GM12872 (cell line): ENCODE results near the gene PIGA.

Source experiments
- TF ChIP-seq, protein P1 (sequence below): IDR thresholded peaks from 3 replicates; pipeline ENCODE4 v1.5.1; 2011; ENCODE audit warnings: low read depth, mild to moderate bottlenecking, low read length, moderate library complexity; ENCODE audit not compliant: insufficient read depth

Gene PIGA

DNA sequence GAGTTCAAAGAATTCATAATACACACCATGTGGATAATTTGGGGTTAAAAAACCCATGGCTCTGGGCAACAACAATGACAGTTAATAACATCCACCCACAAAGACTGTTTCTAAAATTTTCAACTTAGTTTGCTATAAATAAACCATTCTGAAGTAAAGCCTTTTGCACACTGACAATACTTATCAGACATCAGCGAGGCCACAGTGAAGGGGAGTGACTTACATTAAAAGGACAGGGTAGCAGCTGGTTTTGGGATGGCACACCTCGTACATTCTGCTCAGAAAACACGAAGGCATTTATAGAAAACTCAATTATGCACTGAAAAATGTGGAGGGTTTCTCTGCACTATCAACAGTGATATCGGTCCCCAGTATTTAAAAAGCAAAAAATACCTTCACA lies 15.0 kb downstream of the PIGA start:
- TF ChIP-seq, protein P1, sequence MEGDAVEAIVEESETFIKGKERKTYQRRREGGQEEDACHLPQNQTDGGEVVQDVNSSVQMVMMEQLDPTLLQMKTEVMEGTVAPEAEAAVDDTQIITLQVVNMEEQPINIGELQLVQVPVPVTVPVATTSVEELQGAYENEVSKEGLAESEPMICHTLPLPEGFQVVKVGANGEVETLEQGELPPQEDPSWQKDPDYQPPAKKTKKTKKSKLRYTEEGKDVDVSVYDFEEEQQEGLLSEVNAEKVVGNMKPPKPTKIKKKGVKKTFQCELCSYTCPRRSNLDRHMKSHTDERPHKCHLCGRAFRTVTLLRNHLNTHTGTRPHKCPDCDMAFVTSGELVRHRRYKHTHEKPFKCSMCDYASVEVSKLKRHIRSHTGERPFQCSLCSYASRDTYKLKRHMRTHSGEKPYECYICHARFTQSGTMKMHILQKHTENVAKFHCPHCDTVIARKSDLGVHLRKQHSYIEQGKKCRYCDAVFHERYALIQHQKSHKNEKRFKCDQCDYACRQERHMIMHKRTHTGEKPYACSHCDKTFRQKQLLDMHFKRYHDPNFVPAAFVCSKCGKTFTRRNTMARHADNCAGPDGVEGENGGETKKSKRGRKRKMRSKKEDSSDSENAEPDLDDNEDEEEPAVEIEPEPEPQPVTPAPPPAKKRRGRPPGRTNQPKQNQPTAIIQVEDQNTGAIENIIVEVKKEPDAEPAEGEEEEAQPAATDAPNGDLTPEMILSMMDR: no peak

DNA sequence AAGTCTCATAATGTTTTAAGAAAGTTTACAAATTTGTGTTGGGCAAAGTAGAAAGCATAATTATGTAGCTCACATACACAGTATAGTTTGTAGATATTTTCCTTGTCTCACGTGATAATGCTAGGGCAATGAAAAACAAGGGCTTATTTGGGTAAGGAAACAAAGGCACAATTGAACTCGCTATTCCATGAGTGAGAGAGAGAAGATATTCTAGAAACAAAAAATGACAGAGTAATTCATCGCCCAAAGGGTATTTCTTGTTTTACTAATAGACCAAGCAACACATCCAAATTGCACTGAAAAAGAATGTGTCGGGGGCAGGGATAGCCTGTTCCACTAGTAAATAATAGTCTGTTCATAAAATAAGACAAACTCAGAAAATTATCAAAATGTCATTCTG lies 16.2 kb downstream of the PIGA start:
- TF ChIP-seq, protein P1: no peak

DNA sequence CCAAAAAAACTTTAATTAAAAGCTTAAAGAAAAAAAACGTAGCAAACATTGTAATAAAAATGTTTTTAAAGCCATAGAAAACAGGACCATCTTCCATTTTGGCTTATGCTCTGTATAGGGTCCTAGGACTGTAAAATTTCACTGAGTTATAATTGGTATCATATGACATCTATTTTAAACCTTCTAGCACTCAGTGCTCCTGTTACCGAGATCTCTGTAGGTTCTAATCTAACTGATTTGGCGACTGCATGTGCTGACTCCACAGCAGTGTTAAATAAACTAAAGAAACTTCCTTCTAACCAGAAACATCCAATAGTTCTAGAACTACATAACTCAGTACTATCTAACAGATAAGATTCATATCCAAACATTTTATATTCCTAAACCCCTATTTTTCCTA lies 19.8 kb downstream of the PIGA start, which contains the start of gene ASB11:
ASB11 (minus strand) TSS at position 132 of the 400 bp plus-strand sequence; CDS start at position 97, 35 bp downstream.
- TF ChIP-seq, protein P1: no peak

DNA sequence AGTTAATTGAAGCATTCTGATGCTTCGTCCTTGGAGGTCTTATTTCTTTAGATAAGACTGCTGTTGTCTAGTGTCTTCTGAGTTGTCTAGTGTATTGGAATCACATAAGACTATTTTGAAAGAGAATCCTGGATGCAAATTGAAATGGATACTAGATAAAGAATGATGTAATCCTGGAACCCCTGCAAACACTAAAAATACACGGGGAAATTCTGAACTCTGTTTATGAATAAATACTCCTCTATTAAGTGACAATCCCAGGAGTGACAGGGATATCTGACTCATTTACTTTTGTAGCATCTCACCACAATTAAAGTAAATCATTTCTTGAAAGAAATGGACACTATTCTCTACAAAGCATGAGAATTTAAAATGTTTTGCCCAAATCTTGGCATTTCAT lies 20.9 kb downstream of the PIGA start:
- TF ChIP-seq, protein P1: no peak

DNA sequence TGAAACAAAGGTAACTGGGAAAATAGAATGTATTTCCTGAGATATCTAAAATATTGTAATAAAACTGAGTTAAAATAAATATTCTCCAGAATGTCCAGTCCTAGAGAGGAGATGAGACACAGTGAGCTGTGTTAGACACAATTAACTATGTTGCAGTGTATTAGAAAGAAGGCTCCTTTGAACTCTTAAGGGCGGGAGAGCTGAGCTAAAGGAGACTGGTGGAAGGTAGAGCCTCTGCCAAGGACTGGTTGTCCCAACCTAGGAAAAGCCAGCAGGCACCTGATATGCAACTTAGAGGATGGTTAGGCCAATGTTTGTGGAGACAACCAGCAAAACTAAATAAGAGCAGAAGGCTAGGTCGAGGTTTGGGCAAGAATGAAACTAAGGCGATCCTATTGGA lies 24.2 kb downstream of the PIGA start:
- TF ChIP-seq, protein P1: no peak

DNA sequence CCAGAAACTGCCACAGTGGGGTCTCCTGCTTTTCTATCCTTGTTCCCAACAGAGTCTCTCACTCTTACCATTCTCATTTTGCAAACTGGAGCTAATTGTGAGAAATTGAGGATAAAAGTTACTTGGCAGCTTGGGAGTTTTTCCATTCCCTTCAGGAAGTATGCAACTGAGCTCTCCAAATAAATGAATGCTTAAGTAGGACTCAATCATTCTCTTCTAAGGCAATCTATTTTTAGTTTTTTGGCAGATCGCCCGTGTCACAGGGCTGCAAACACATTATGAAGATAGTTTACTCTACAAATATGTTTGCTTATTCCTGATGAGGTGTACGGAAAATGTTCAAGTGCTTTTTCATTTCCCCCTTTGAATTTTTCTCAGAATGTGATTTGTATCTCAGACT lies 25.2 kb downstream of the PIGA start:
- TF ChIP-seq, protein P1: no peak

DNA sequence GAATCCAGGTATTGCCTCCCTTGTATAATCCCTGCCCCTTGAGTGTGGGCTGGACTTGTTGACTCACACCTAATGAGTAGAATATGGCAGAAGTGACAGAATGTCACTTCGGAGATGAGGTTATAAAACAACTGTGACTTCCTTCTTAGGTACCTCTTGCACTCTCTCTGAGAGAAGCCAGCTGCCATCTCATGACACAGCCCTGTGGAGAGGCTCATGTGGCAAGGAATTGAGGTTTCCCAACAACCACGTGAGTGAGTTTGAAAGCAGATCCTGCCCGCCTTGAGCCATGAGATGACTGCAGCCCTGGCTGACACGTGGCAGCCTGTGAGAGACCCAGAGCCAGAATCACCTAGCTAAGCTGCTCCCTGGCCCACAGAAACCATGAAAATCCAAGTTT lies 33.4 kb downstream of the PIGA start:
- TF ChIP-seq, protein P1: no peak
